Measurements from ENCODE around the gene CADPS2.

CADPS2 gene

DNA sequence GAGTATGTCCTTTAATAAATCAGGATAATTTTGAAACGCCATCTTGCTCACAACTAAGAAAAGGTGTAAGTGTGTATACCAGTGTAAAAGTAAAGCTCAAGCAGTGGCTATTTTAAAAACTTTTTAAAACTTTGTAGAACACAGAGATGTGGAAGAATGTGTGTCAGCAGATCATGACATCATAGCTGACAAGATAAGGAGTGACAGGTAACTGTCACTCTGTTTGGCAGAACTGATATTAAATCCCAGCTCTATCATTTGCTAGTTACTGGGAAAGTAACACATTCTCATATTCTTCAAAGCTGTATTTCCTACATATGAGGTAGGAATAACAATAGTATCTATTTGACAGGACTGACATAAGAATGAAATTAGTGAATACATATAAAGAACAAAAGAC is 119.7 kb downstream of the CADPS2 start:
- no peak for DNase-seq

GRCh38 chr7:122764902-122765301 is 121.4 kb downstream of the CADPS2 start:
- DNase-seq, result no peak

DNA sequence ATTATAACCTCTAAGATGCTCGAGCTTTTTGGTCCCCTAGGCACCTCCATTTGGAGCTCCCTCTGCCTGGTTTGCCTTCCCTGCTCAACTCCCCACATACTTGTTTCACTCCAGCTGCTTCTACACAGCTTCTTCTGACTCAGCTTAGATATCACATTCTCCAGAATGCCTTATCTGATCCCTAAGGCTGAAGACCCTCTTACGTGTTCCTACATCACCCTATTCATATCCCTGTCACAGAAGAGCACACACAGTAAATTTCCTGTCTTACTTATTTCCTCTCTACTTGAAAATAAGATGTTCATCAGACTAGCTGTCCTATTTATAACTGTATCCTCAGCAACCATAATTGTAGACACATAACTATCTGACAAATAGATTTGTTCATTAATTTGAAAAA is 122.2 kb downstream of the CADPS2 start:
- DNase-seq, result no peak

DNA sequence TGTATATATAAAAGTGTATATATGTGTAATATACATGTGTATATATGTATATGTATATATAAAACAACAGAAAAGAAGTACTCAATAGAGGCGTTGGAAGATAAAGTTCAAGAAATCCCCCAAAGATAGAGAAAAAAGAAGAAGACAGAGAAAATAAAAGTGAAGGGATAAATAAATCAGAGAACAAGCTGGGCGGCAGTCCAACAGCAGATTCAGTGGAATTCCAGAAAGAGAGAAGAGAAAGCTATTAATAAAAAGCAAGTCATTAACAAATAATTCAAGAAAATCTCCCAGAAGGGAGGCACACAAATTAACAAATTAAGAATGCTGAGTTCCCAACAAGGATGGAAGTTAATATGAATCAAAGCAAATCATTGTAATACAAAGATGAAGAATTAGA is 124.2 kb downstream of the CADPS2 start:
- no peak for DNase-seq

DNA sequence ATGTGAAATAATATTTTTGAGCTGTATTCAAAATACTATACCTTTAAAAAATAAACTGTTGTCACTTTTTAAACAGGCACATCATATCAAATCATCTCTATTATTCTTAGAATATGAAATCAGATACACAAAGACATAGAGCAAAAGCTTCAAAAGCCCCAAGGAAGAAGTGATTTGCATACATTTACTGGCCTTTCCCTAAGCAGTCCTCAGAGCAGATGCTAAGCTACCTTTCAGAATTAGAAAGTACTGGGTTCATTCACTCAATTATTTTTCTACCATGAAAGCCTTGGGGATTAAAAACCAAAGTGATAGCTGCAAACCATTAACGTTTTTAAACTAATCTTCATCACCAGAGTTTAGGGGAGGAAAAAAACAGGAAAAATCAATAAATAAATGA is 127.8 kb downstream of the CADPS2 start:
- no peak for DNase-seq

- DNase-seq, result no peak
Measured at GRCh38 chr7:122756860-122757259, 129.4 kb downstream of the CADPS2 start.

DNA sequence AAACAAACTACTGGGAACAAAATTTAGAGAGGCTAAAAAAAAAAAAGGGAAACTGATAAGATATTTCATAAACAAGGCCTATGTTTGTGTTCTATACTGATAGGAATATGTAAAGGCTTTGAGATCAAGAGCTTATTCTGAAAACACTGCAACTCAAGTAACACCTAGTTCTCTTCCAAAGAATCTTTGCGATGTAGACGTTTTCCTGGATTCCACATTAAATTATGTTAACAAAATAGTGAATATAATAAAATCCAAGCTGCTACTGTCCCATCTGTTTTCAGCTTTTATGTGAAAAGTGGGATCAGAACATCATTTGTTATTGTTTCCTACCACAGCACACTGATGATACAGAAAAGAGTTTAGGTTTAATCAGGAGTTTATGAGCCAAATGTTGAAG is 130.6 kb downstream of the CADPS2 start:
- no peak for DNase-seq

- no peak for DNase-seq
Measured at GRCh38 chr7:122752583-122752982, 133.7 kb downstream of the CADPS2 start.

DNA sequence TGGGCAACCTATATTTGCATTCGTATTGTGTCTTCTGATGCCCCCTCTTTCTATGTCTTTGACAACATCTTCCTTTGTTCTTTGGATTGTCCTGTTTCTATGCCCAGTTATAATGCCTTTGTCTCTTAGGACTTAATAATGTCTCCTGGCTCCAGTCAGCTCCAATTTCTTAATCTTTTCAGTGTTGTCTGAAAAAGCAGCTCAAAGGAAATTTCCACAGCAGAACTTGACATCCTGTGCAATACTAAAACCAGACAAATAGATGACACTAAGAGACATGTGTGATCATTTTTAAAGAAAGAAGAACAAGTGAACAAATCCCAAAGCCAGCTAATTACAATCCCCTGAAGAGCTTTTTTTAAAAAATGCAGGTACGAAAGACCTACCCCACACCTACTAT is 135.9 kb downstream of the CADPS2 start:
- no peak for DNase-seq

GRCh38 chr7:122748195-122748594 is 138.1 kb downstream of the CADPS2 start:
- no peak for DNase-seq

GRCh38 chr7:122746948-122747347 is 139.3 kb downstream of the CADPS2 start:
- DNase-seq, result no peak

GRCh38 chr7:122743211-122743610 is 143.0 kb downstream of the CADPS2 start:
- DNase-seq, result no peak

- no peak for DNase-seq
Measured at GRCh38 chr7:122738947-122739346, 147.3 kb downstream of the CADPS2 start.

- DNase-seq, result no peak
Measured at GRCh38 chr7:122736183-122736582, 150.1 kb downstream of the CADPS2 start.

DNA sequence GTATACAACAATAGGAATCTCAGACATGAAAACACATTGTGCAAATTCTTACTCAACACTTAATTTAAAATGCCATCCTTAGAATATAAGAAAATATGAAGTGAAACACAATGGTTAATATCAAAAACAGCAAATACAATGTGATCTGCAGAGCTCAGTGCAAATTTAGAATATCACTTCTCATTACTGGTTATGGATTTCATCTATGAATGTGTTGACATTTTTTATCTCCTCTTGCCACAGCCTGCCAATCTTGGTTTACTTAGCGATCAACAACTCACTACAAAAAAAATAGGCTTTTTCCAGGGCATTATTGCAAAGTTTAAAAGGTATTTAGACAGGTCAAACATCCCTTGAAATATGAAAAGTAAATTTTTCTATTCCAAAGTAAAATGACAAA is 158.5 kb downstream of the CADPS2 start:
- DNase-seq, result no peak

- DNase-seq, result no peak
Measured at GRCh38 chr7:122727354-122727753, 158.9 kb downstream of the CADPS2 start.

- DNase-seq, result no peak
Measured at GRCh38 chr7:122726881-122727280, 159.4 kb downstream of the CADPS2 start.

DNA sequence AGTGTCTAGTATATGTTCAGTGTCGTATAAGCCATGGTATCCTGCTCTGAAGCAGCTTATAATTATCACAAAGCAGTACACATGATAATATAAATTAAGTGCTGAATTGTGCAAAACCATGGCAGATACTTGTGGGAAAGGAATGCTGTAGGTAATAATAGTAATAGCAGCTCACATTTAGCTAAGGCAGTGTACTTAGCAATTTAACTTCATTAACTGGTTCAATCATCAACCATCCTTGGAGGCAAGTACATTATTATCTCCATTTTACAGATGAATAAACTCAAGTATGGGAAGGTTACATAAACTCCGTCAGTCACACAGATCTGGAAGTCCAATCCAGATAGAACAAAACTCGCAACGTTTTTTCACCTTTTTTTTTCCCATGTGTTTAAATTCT is 161.9 kb downstream of the CADPS2 start:
- no peak for DNase-seq

DNA sequence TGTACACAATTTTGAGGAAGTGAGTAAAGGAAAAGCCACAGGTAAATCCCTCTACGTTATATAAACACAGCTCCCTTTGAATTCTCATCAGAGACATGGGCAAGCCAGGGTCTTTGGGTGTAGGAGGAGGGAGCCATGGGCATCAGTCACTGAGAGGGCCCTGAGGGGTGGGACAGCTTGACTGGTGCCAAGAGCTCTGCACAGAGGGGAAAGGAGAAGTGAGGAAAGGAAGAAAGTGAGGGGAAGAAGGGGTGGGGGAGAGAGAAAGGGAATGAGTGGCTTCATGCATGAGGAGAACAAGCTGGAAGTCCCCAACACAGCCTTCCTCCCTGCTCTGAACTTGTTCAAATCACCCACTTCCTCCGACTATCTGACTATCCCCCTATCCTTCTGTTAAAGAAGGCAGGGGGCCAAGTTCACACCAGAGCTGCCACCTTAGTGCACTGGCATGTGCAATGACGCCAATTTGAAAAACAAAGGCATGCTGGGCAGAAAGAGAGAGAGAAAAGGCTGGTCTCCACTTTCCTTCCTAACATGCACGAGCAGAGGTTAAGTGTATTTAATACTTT is 167.2 kb downstream of the CADPS2 start:
- DNase-seq, result no peak

- no peak for DNase-seq
Measured at GRCh38 chr7:122717356-122718089, 168.7 kb downstream of the CADPS2 start.

GRCh38 chr7:122715183-122715582 is 171.1 kb downstream of the CADPS2 start:
- no peak for DNase-seq

GRCh38 chr7:122710916-122711315 is 175.3 kb downstream of the CADPS2 start:
- DNase-seq, result no peak

DNA sequence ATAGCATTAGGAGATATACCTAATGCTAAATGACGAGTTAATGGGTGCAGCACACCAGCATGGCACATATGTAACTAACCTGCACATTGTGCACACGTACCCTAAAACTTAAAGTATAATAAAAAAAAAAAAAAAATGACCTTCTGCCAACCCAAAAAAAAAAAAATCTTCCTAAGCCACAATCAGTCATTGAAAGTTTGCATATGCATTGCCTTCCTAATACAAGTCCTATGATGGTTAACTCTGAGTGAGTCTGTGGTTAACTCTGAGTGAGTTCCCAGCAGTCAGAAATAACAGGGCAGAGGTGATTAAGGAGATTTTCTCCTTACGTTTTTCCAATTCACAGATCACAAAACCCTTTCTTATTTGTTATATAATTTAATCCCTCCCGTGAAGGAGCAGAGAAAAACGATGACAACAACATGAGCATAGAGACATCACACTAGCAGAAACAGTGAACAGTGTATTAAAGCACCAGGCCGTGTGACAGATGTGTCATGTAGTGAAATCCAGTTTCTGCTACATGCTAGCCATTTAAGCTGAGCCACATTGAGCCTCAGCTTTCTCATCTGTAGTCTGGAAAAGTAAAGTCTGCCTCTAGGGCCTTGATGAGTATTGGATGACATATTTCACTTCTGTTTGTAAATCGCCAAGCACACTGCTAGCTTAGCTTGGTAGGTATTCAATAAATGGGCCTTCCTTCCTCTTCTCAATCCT is 176.2 kb downstream of the CADPS2 start:
- DNase-seq, result no peak

DNA sequence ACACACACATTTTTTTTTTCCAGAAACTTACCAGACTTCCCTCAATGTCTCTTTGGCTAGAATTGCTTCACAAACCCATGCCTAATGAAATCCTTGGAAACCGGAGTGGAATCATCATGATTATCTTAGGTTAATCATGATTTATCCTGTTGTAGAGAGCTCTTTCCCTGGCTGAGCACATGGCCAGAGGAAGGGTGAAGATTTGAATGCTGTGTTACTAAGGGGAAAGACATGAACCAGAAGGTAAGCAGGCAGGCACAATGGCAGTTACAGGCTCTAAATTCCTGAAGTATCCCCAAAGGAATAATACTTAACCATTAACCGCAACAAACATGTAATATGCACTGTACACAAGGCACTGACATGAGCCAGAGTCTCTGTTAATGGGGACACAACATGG is 179.4 kb downstream of the CADPS2 start:
- DNase-seq, result no peak

All from stimulated activated CD4-positive, alpha-beta T cell treated with anti-CD3 and anti-CD28 coated beads, Interleukin-1b, Interleukin-23, amount 100 ng/mL, for 48 hours (primary cell).